Osteoblast (primary cell): ENCODE data around the gene RPL29. TPM values are rescaled to one million over a fixed set of nuclear protein-coding genes. Genes with fewer than 3 reads are reported as not detected.

ENCODE experiments used
- DNase-seq: peaks from one replicate; pipeline ENCODE4 v3.0.0; 2011; ENCODE audit warnings: low spot score, mixed read lengths; ENCODE audit not compliant: insufficient read length; ENCODE audit errors: missing footprints
- H2AFZ ChIP-seq: 2 replicates; pipeline ENCODE4 v1.6.0; 2011; ENCODE audit warnings: mild to moderate bottlenecking, low read length
- H3K27ac ChIP-seq: 2 replicates; pipeline ENCODE4 v1.5.1; 2011; ENCODE audit warnings: mild to moderate bottlenecking, low read depth, low read length, moderate library complexity
- H3K27me3 ChIP-seq: 2 replicates; pipeline ENCODE4 v1.6.0; 2012; ENCODE audit warnings: mild to moderate bottlenecking, control low read depth, inconsistent platforms, low read length, moderate library complexity; ENCODE audit not compliant: insufficient read depth
- H3K36me3 ChIP-seq: 2 replicates; pipeline ENCODE4 v1.5.1; 2011; ENCODE audit warnings: mild to moderate bottlenecking, low read length, control low read depth, moderate library complexity; ENCODE audit not compliant: insufficient read depth
- H3K4me1 ChIP-seq: 2 replicates; pipeline ENCODE4 v1.5.1; 2011; ENCODE audit warnings: mild to moderate bottlenecking, low read length, control low read depth, moderate library complexity; ENCODE audit not compliant: insufficient read depth
- H3K4me2 ChIP-seq: 2 replicates; pipeline ENCODE4 v1.6.0; 2011; ENCODE audit warnings: mild to moderate bottlenecking, low read length; ENCODE audit not compliant: insufficient read depth
- H3K4me3 ChIP-seq: fragments of 200-600 bp; sonication (generic); 3 replicates; pipeline ENCODE4 v1.5.1; 2012; ENCODE audit warnings: mild to moderate bottlenecking, low read length, inconsistent platforms; ENCODE audit not compliant: insufficient read depth
- H3K79me2 ChIP-seq: 2 replicates; pipeline ENCODE4 v1.6.0; 2012; ENCODE audit warnings: mild to moderate bottlenecking, low read length, control low read depth, inconsistent platforms; ENCODE audit not compliant: insufficient read depth
- H3K9me3 ChIP-seq: 2 replicates; pipeline ENCODE4 v1.5.1; 2011; ENCODE audit warnings: low read depth, low read length, control low read depth
- H4K20me1 ChIP-seq: 2 replicates; pipeline ENCODE4 v1.6.0; 2012; ENCODE audit warnings: mild to moderate bottlenecking, low read length, control low read depth; ENCODE audit not compliant: insufficient read depth
- CTCF ChIP-seq: IDR thresholded peaks from 2 replicates; pipeline ENCODE4 v1.5.1; 2011; ENCODE audit warnings: mild to moderate bottlenecking, low read depth, low read length, moderate library complexity; ENCODE audit errors: extremely low read depth
- total RNA-seq: library from RNA; depleted of rRNA; stranded (reverse); fragments of >200 nt; gene quantifications from 2 replicates; pipeline ENCODE4 v1.2.3, GENCODE V29; 2012

The RPL29 gene
- total RNA-seq, 1 donor = 862 TPM

- H3K9me3 ChIP-seq = no peaks in the 10 kb centered on the region
- no peak for TF ChIP-seq CTCF
- DNase-seq = no peak
- H3K4me2 ChIP-seq = no peak overlapping the region
- no peaks in the 10 kb centered on the region for H3K27me3 ChIP-seq
- no peak overlapping the region for H3K4me3 ChIP-seq
- H4K20me1 ChIP-seq = no peaks in the 10 kb centered on the region
- H3K36me3 ChIP-seq = no peaks in the 10 kb centered on the region
- H3K27ac ChIP-seq = no peak overlapping the region
- H3K4me1 ChIP-seq = peaks cover 32% of the 10 kb centered on the region
- peak overlapping the region; percentile 78 for H2AFZ ChIP-seq
- H3K79me2 ChIP-seq = no peaks in the 10 kb centered on the region
These were observed 28.4 kb upstream of the RPL29 start for GRCh38 chr3:52023860-52024764.

- H3K79me2 ChIP-seq = no peaks in the 10 kb centered on the region
- no peaks in the 10 kb centered on the region for H3K27me3 ChIP-seq
- peak overlapping the region; percentile 78 for H2AFZ ChIP-seq
- no peaks in the 10 kb centered on the region for H3K36me3 ChIP-seq
- peak overlapping the region; percentile 69 for H3K4me2 ChIP-seq
- no peaks in the 10 kb centered on the region for H3K9me3 ChIP-seq
- peaks cover 28% of the 10 kb centered on the region for H3K4me1 ChIP-seq
- H3K4me3 ChIP-seq = no peak overlapping the region
- no peaks in the 10 kb centered on the region for H4K20me1 ChIP-seq
- H3K27ac ChIP-seq = no peak overlapping the region
- no peak for TF ChIP-seq CTCF
- no peak for DNase-seq
These were observed 27.5 kb upstream of the RPL29 start for GRCh38 chr3:52023101-52023770.

GRCh38 chr3:52022323-52023100 is 26.8 kb upstream of the RPL29 start:
- H4K20me1 ChIP-seq = no peaks in the 10 kb centered on the region
- peak overlapping the region; percentile 69 for H3K4me2 ChIP-seq
- no peaks in the 10 kb centered on the region for H3K9me3 ChIP-seq
- DNase-seq = peak; percentile 96
- peaks cover 30% of the 10 kb centered on the region for H3K4me1 ChIP-seq
- no peak for TF ChIP-seq CTCF
- peak overlapping the region; percentile 47 for H3K4me3 ChIP-seq
- no peaks in the 10 kb centered on the region for H3K36me3 ChIP-seq
- peak overlapping the region; percentile 70 for H2AFZ ChIP-seq
- H3K27me3 ChIP-seq = no peaks in the 10 kb centered on the region
- no peaks in the 10 kb centered on the region for H3K79me2 ChIP-seq
- H3K27ac ChIP-seq = peak overlapping the region; percentile 46
